T1000 (cell line): Measurements from ENCODE around the gene HGFAC.

ENCODE experiments used
- DNase-seq: peaks from one replicate; lab custom pipeline; 2025; ENCODE audit warnings: mixed read lengths; lab: John Stamatoyannopoulos, UW

The HGFAC gene

DNA sequence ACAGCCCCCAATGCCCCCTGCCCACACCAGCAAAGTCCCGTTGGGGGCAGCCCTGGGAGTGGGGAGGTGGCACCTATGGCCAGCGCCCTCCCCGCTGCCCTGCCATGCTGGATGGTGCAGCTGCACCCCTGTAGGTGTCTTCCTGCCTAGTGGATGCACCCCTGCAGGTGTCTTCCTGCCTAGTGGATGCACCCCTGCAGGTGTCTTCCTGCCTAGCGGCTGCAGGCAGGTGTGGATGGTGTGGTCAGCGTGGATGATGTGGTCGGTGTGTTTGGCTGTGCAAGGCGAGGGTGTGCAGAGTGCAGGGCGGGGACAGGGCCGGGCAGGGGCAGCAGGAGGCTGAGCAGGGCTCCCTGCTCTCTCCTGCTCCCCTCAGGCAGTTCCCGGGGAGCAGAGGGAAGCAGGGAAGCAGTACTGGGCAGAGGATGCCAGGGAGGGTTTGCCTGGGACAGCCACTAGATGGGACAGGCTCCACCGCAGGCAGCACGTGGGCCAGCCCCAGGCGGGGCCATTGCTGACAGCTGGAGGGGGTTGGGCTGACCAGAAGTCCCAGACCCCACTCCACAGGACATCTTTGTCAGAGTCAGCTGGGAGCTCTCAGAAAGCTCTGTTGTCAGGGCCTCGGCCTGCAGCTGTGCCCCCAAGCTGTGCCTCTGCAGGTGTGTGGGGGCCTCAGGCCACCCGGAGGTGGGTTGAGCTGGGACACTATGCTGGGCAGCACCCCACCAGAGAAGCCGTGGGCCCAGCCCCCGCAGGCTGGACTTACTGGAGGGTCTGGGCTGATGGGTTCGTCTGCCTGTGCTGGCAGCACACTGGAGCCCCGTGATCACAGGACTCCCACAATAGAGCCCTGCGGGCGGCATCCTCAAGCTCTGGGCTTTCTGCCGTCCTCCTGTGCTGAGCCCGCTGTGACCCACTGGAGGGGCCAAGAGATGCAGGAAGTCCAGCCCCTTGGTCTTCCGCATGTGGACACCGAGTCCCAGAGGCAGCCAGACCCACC is 45.1 kb downstream of the HGFAC start:
- no peak for DNase-seq

DNA sequence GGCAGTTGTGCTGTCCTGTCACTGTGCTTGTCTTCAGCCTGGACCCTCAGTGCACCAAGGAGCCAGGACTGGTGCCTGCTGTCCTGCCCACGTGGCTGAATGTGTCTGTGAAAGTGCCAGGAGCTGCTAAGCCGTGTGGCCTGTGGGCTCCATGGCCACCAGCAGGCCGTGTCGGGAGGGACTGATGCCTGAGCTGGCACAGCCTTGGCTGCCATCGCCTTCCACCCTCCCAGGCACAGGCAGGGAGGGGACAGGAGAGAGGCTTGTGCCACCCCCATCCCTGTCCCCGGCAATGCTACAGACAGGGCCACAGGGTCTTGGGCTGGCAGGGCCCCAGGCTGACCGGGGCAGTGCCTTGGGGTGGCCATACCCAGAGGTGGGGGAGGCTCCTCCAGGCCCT is 46.1 kb downstream of the HGFAC start:
- no peak for DNase-seq

- no peak for DNase-seq
Observed at GRCh38 chr4:3488820-3489219, 47.1 kb downstream of the HGFAC start.

GRCh38 chr4:3489451-3489962 is 47.7 kb downstream of the HGFAC start:
- DNase-seq = peak; percentile 24

- no peak for DNase-seq
Observed at GRCh38 chr4:3491681-3492405, 50.1 kb downstream of the HGFAC start.

DNA sequence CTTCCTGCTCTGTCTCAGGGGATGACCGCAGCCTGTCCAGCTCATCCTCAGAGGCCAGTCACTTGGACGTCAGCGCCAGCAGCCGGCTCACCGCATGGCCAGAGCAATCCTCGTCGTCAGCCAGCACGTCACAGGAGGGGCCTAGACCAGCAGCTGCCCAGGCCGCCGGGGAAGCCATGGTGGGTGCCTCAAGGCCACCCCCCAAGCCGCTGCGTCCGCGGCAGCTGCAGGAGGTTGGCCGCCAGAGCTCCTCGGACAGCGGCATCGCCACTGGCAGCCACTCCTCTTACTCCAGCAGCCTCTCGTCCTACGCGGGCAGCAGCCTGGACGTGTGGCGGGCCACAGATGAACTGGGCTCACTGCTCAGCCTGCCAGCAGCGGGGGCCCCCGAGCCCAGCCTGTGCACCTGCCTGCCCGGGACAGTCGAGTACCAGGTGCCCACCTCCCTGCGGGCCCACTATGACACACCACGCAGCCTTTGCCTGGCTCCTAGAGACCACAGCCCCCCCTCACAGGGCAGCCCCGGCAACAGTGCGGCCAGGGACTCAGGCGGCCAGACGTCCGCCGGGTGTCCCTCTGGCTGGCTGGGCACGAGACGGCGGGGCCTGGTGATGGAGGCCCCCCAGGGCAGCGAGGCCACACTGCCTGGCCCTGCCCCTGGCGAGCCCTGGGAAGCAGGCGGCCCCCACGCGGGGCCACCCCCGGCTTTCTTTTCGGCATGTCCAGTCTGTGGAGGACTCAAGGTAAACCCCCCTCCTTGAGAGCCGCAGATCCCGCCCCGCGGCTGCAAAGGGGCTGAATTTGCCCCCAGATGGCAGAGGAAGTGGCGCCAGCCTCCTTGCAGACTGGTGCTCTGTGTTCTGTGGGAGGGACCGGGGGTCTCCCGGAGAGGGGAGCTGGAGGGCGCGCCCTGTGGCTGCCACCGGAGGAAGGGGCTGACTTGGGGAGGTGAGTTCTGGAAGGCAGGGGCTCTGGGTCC is 51.3 kb downstream of the HGFAC start:
- DNase-seq = no peak

- DNase-seq = no peak
Observed at GRCh38 chr4:3493720-3494461, 52.1 kb downstream of the HGFAC start.

DNA sequence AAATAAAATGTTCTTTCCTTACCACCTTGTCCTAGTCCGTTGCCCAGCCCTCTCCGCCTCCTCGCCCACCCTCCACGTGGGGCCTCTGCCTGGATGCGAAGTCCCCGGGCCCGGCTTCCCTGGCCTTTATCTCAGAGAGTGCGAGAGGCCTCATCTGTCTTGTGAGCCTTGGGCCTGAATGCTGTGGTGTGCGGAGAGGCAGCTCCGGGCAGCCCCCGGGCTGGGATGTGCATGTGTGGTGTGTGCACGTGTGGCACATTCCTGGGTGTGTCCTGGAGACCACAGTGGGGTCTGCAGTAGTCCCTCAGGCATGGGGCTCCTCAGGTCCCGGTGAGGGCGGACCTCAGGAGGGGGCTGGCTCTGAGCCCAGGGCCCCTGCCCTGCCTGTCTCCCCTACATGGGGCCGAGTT is 52.7 kb downstream of the HGFAC start:
- DNase-seq = no peak

GRCh38 chr4:3495204-3495975 is 53.6 kb downstream of the HGFAC start:
- DNase-seq = no peak

DNA sequence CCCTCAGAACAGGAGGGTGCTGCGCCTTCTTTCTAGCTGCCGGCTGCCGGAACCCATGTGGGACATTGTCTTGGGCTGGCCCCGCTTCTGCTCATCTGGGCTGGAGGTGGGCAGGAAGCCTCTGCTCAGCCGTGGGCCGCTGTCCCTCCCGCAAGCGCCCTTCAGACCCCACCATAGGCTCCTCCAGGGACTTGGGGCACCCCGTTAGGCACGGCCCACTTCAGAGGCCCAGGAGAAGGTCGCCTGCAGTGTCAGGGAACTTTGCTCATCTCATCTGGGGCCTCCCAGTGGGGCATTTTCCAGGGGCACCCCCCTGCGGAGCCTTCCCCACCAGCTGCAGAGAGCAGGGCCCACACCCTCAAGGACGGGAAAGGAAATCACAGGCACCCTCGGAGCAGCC is 54.3 kb downstream of the HGFAC start:
- no peak for DNase-seq

DNA sequence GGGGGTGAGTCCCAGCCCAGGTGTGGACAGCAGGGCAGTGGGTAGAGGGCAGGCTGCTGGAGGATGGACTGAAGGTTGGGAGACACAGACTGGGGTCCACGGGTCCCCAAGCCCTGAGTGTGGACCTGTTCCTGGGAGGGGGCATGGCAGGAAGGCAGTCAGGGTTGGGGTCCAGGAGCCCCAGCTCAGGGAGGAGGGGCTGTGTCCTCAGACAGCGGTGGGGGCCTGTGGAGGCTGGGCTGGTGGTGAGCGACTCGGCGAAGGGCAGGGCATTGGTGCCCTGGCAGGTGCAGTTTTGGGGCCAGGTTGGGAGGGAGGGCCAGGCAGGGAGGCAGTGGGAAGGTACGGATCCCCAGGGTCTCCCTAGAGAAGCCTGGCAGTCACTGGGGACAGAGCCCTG is 55.3 kb downstream of the HGFAC start:
- no peak for DNase-seq

DNA sequence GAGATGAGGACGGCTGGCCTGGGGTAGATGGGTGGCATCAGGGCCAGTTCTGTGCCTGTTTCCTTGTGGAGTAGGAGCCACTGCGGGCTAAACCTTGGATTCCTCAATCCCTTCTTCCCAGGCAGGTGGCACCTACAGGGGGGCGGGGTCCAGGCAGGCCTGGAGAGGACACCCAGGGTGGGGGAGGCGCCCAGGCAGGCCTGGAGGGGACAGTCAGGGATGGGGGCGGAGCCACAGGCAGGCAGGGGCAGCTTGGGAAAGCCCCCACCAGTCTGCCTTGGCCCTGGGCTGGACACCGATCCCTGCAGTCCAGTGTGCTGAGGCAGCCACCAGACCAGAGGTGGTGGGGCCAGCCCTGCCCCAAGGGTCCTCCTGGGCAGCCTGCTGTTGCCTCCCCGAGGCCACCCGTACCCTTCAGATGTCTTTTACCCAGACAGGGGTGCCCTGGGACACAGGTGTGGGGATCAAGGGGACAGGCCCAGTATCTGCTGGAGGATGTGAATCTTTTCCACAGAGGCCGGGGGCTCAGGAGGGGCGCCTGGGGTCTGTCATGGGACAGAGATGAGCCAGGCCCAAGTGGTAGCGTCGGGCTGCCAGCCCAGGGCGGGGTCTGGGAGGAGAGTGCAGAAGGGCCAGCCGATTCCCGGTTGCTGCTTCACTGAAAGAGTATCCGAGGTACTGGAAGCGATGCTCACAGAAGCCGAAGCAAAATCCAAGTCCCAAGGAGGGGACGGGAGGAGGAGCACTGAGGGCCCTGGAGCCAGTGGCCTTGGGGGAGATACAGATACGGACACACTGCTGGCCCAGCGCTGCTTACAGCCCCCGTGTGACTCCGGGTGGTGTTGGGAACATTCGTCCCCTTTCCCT is 56.0 kb downstream of the HGFAC start:
- no peak for DNase-seq

DNA sequence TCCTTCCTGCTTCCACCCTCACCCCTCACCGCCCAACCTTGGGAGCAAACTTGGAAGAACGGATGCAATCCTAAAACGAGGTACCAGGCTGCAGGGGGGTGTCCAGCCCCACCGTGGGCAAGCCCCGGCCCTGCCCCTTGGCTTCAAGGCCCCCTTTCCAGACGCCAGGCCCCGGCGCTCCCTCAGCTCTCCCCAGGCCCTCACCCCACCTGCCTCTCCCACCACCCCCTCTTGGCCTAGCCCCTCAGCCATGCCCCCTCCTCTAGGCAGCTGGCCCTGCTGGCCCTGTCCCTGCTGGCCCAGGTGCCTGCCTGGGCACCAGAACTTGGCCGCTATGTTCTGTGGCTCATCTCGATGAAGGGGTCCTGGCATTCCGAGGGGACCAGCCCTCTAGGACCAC is 56.6 kb downstream of the HGFAC start:
- no peak for DNase-seq
